Thymus (tissue), 11 donors: ENCODE results near the gene PTGES3L. TPM values are rescaled to one million over a fixed set of nuclear protein-coding genes. Genes with fewer than 3 reads are reported as not detected.

ENCODE experiments used
- DNase-seq, 9 donors: peaks; one replicate each; pipeline ENCODE4 v3.0.0-alpha.2; 2013; ENCODE audit warnings: low spot score in 9 of 9, low read depth in 6 of 9, missing footprints in 1 of 9
- H3K27ac ChIP-seq, 2 donors: one replicate each; pipeline ENCODE4 v1.5.1; 2013; ENCODE audit warnings: control low read depth in 1 of 2, low read depth in 1 of 2, low read length in 1 of 2, mild to moderate bottlenecking in 1 of 2, moderate library complexity in 1 of 2
- H3K27me3 ChIP-seq, 2 donors: one replicate each; pipeline ENCODE4 v1.5.1; 2013; ENCODE audit warnings: low read length in 1 of 2; ENCODE audit not compliant: control insufficient read depth in 2 of 2, insufficient read depth in 1 of 2
- H3K36me3 ChIP-seq, 2 donors: one replicate each; pipeline ENCODE4 v1.5.1; 2013; ENCODE audit warnings: low read length in 1 of 2, mild to moderate bottlenecking in 1 of 2, moderate library complexity in 1 of 2; ENCODE audit not compliant: control insufficient read depth in 2 of 2, insufficient read depth in 2 of 2
- H3K4me1 ChIP-seq, 2 donors: one replicate each; pipeline ENCODE4 v1.5.1; 2013; ENCODE audit warnings: low read length in 2 of 2; ENCODE audit not compliant: control insufficient read depth in 2 of 2, insufficient read depth in 2 of 2
- H3K4me3 ChIP-seq, 2 donors: one replicate each; pipeline ENCODE4 v1.5.1; 2013; ENCODE audit warnings: low read length in 2 of 2, control low read depth in 1 of 2, mild to moderate bottlenecking in 1 of 2
- H3K9me3 ChIP-seq, 2 donors: one replicate each; pipeline ENCODE4 v1.5.1; 2013; ENCODE audit warnings: low read length in 1 of 2, mild to moderate bottlenecking in 1 of 2; ENCODE audit not compliant: control insufficient read depth in 2 of 2, insufficient read depth in 1 of 2
- WGBS: extraction: QIAGEN DNeasy Blood & Tissue Kit; methylation state at CpG from one replicate; pipeline ENCODE4 v1.1.7; 2013; 5-methylcytosine and 5-hydroxymethylcytosine counted together
- polyA plus RNA-seq: library from polyadenylated mRNA; stranded (reverse); fragments of 200-250 nt; gene quantifications from one replicate; pipeline ENCODE4 v1.2.3, GENCODE V29; 2013
- total RNA-seq: library from RNA; stranded (reverse); fragments of 120-200 nt; gene quantifications from one replicate; pipeline ENCODE4 v1.2.4, GENCODE V29; 2013
- donor health status: healthy.

The PTGES3L gene
- total and polyA plus RNA-seq, 2 donors, result 0.76 to 1.1 TPM

- peak within 1 kb of the TSS; percentile 51 to 64 for H3K27ac ChIP-seq
- under 1% methylated on average over 80 of the region's 80 CpGs for WGBS
- H3K27me3 ChIP-seq, result peaks cover 0 to 21% of the 10 kb centered on the region in 2 donors
- peaks cover 0 to 9% of the 10 kb centered on the region in 2 donors for H3K36me3 ChIP-seq
- peak within 1 kb of the TSS; percentile 76 to 90 for H3K4me3 ChIP-seq
- H3K4me1 ChIP-seq, result peaks cover 29 to 50% of the 10 kb centered on the region in 2 donors
- DNase-seq, result peak in 6 of 9 donors; percentile 33 to 76 (median 68)
- H3K9me3 ChIP-seq, result no peaks in the 10 kb centered on the region
Measured at GRCh38 chr17:43021741-43022512, 42.0 kb upstream of the PTGES3L start, which contains the start of gene VAT1. VAT1 (minus strand) TSS chr17:43022385; CDS start chr17:43022322, 63 bp downstream.

- H3K27me3 ChIP-seq, result peaks cover 0 to 19% of the 10 kb centered on the region in 2 donors
- no peaks in the 10 kb centered on the region for H3K9me3 ChIP-seq
- peaks cover 29 to 50% of the 10 kb centered on the region in 2 donors for H3K4me1 ChIP-seq
- peak overlapping the region; percentile 31 to 37 for H3K27ac ChIP-seq
- H3K36me3 ChIP-seq, result peaks cover 8 to 15% of the 10 kb centered on the region in 2 donors
- WGBS, result 36% methylated on average over 39 of the region's 40 CpGs
- peak overlapping the region; percentile 76 to 90 for H3K4me3 ChIP-seq
- peak in 3 of 9 donors; percentile 35 to 51 (median 35) for DNase-seq
Measured at GRCh38 chr17:43020789-43021740, 41.2 kb upstream of the PTGES3L start.

GRCh38 chr17:43020030-43020621 is 40.2 kb upstream of the PTGES3L start:
- Histone ChIP-seq H3K27me3 (peaks cover 0 to 10% of the 10 kb centered on the region in 2 donors), H3K4me1 (peaks cover 29 to 50% of the 10 kb centered on the region in 2 donors), H3K9me3 (no peaks in the 10 kb centered on the region), H3K4me3 (no peak overlapping the region), H3K36me3 (peaks cover 17 to 24% of the 10 kb centered on the region in 2 donors), H3K27ac (peak overlapping the region in 1 of 2 donors; percentile 75)
- DNase-seq, result no peak
- 86% methylated on average over 6 of the region's 6 CpGs for WGBS

DNA sequence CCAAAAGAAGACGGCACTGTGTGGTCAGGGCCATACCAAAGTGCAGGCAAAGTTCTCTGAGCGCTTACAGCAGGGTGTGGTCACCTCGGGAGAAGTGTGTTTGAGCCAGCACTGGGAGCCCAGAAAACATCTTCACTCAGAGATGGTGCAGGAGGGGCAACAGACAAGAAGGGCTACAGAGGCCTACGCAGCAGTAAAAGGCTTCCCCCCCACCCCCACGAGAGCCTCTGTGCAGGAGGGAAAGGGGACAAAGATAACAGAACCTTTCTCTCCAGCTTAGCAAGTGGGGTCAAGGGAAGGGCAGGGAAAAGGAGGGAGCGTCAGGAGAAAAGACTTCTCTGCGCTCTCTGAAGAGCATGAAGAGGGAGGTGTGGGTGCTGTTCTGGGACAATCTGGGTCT is 39.5 kb upstream of the PTGES3L start:
- peaks cover 23 to 31% of the 10 kb centered on the region in 2 donors for H3K36me3 ChIP-seq
- WGBS, result 51% methylated on average over 7 of the region's 7 CpGs
- H3K27ac ChIP-seq, result peak overlapping the region in 1 of 2 donors; percentile 75
- H3K4me1 ChIP-seq, result peaks cover 29 to 45% of the 10 kb centered on the region in 2 donors
- no peaks in the 10 kb centered on the region for H3K9me3 ChIP-seq
- DNase-seq, result peak in 2 of 9 donors; percentile 17 to 22
- H3K4me3 ChIP-seq, result peak overlapping the region in 1 of 2 donors; percentile 16
- H3K27me3 ChIP-seq, result peaks cover 0 to 4% of the 10 kb centered on the region in 2 donors

DNA sequence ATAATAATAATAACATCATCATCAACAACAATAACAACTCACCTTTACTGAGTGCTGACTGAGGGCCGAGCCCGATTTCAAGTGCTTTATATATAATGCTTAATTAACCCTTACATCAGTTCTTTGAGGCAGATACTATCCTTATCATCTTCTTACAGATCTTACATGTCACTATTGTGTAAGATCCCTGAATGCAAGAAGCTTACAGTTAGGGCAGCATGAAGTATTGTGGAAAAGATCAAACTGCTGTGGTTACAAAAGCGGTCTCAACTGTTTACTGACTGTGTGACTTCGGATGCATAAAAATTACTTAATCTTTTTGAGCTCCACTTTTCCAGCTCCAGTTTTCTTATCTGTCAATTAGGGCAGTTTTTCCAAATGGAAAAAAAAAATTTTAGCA is 39.1 kb upstream of the PTGES3L start:
- WGBS, result 11% methylated on average over 4 of the region's 4 CpGs

GRCh38 chr17:43018008-43018853 is 38.4 kb upstream of the PTGES3L start:
- Histone ChIP-seq H3K4me3 (peak overlapping the region in 1 of 2 donors; percentile 16), H3K27me3 (no peaks in the 10 kb centered on the region), H3K4me1 (peaks cover 27 to 42% of the 10 kb centered on the region in 2 donors), H3K27ac (peak overlapping the region in 1 of 2 donors; percentile 75), H3K9me3 (no peaks in the 10 kb centered on the region), H3K36me3 (peaks cover 35 to 43% of the 10 kb centered on the region in 2 donors)
- peak in 6 of 9 donors; percentile 30 to 86 (median 72) for DNase-seq
- 76% methylated on average over 19 of the region's 19 CpGs for WGBS

More for the DNA sequence above, 39.1 kb upstream of the PTGES3L start:
- Histone ChIP-seq H3K27ac (peak overlapping the region; percentile 6 to 75), H3K36me3 (peaks cover 28 to 36% of the 10 kb centered on the region in 2 donors), H3K4me1 (peaks cover 27 to 42% of the 10 kb centered on the region in 2 donors), H3K27me3 (peaks cover 0 to 3% of the 10 kb centered on the region in 2 donors), H3K4me3 (peak overlapping the region in 1 of 2 donors; percentile 16), H3K9me3 (no peaks in the 10 kb centered on the region)
- DNase-seq, result peak in 3 of 9 donors; percentile 28 to 75 (median 33)

- H3K9me3 ChIP-seq, result no peaks in the 10 kb centered on the region
- H3K4me1 ChIP-seq, result peaks cover 27 to 35% of the 10 kb centered on the region in 2 donors
- no peak overlapping the region for H3K4me3 ChIP-seq
- no peaks in the 10 kb centered on the region for H3K27me3 ChIP-seq
- 88% methylated on average over 7 of the region's 7 CpGs for WGBS
- H3K27ac ChIP-seq, result no peak overlapping the region
- DNase-seq, result no peak
- H3K36me3 ChIP-seq, result peaks cover 48 to 54% of the 10 kb centered on the region in 2 donors
Measured at GRCh38 chr17:43016216-43016615, 36.3 kb upstream of the PTGES3L start.

DNA sequence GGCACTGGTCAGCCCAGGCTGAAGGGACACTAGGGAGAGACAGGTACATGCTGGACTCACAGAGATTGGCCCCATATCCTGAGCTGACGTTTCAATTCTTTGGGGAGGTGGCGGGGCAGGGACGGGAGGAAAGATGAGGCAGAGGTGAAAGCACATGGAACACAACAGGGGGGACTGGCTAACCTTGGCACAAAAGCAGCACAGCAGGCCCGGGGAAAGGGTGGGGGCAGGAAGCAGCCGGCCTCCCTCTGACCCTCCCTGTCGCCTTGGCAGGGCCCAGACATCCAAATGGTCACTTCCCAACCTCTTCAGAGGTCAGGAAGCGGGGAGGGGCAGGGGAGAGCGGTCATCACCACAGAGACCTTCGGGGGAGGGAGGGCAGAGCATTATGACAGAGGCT is 35.7 kb upstream of the PTGES3L start:
- no peak for DNase-seq
- no peak overlapping the region for H3K4me3 ChIP-seq
- H3K4me1 ChIP-seq, result peaks cover 25 to 30% of the 10 kb centered on the region in 2 donors
- H3K27me3 ChIP-seq, result no peaks in the 10 kb centered on the region
- no peaks in the 10 kb centered on the region for H3K9me3 ChIP-seq
- H3K36me3 ChIP-seq, result peaks cover 48 to 54% of the 10 kb centered on the region in 2 donors
- H3K27ac ChIP-seq, result no peak overlapping the region
- 97% methylated on average over 9 of the region's 9 CpGs for WGBS
